K562 (cell line): ENCODE measurements around the gene MID1IP1. TPM values are rescaled to one million over a fixed set of nuclear protein-coding genes. Genes with fewer than 3 reads are reported as not detected.

Experiments used
- CC2D1A ChIP-seq: fragments of 450-650 bp; IDR thresholded peaks from 2 replicates; pipeline ENCODE4 v1.6.1; 2017; ENCODE audit warnings: mild to moderate bottlenecking
- CHD2 ChIP-seq: IDR thresholded peaks from 2 replicates; pipeline ENCODE4 v1.6.1; 2011; ENCODE audit warnings: low read depth, low read length
- FOXP1 ChIP-seq: sonication (generic); formaldehyde crosslinking; IDR thresholded peaks from 2 replicates; pipeline ENCODE4 v1.8.0; 2022; ENCODE audit warnings: mild to moderate bottlenecking, missing genetic modification reagents
- HNRNPLL ChIP-seq: fragments of 200-400 bp; formaldehyde crosslinking; IDR thresholded peaks from 2 replicates; pipeline ENCODE4 v1.6.1; 2017; ENCODE audit warnings: low read length, low read depth, mild to moderate bottlenecking; ENCODE audit not compliant: poor library complexity, severe bottlenecking
- KLF16 ChIP-seq: IDR thresholded peaks from 2 replicates; pipeline ENCODE4 v1.6.1; 2016; ENCODE audit warnings: antibody characterized with exemption
- MCM3 ChIP-seq: fragments of 450-650 bp; IDR thresholded peaks from 2 replicates; pipeline ENCODE4 v1.6.1; 2016
- NR2F6 ChIP-seq: fragments of 450-650 bp; formaldehyde crosslinking; IDR thresholded peaks from 2 replicates; pipeline ENCODE4 v1.4.0; 2020; ENCODE audit warnings: mild to moderate bottlenecking
- SIN3A ChIP-seq, 2 experiments: fragments of 150-350 bp in 1 of 2; IDR thresholded peaks; 2 replicates each; pipeline ENCODE4 v1.6.1; 2011 to 2016; ENCODE audit warnings: borderline replicate concordance in 2 of 2, low read depth in 2 of 2, low read length in 2 of 2, mild to moderate bottlenecking in 2 of 2, moderate library complexity in 2 of 2; ENCODE audit not compliant: control insufficient read depth in 1 of 2
- SRSF3 ChIP-seq: fragments of 200-400 bp; formaldehyde crosslinking; IDR thresholded peaks from 2 replicates; pipeline ENCODE4 v1.6.1; 2016; ENCODE audit warnings: mild to moderate bottlenecking, low read length, moderate library complexity; ENCODE audit not compliant: insufficient read depth
- STAG1 ChIP-seq: sonication (generic); formaldehyde crosslinking; IDR thresholded peaks from 2 replicates; pipeline ENCODE4 v1.5.0; 2020; ENCODE audit warnings: missing genetic modification reagents, borderline replicate concordance
- WHSC1 ChIP-seq: IDR thresholded peaks from one replicate; pipeline ENCODE4 v1.6.1; 2012; ENCODE audit warnings: low read length, control low read depth, inconsistent platforms
- ZNF143 ChIP-seq: sonication (generic); formaldehyde crosslinking; IDR thresholded peaks from 2 replicates; pipeline ENCODE4 v1.9.0; 2022; ENCODE audit warnings: mild to moderate bottlenecking, missing genetic modification reagents
- ZNF586 ChIP-seq: fragments of 450-650 bp; formaldehyde crosslinking; conservative IDR thresholded peaks from 2 replicates; pipeline ENCODE4 v1.4.0; 2020; ENCODE audit warnings: mild to moderate bottlenecking, moderate library complexity
- ZNF699 ChIP-seq: fragments of 250-450 bp; sonication (Bioruptor Pico); IDR thresholded peaks from 2 replicates; pipeline ENCODE4 v1.8.0; 2021; ENCODE audit warnings: mild to moderate bottlenecking, moderate library complexity; ENCODE audit not compliant: insufficient replicate concordance
- polyA plus RNA-seq, 8 experiments: library from polyadenylated mRNA; depleted of rRNA in 4 of 8; stranded (reverse) in 5 of 8; unstranded in 3 of 8; fragments of >200 nt; fragmentation: Nextera tagmentation in 2 of 8; fragmentation: Illumina TruSeq in 1 of 8; extraction: Ambion mirVana in 2 of 8; extraction: Trizol in 1 of 8; gene quantifications; 2 replicates each; pipeline versions ENCODE4 v1.2.1 to v1.2.3, GENCODE V29; 2011 to 2014; ENCODE audit warnings: inconsistent platforms in 1 of 8, missing spikeins in 1 of 8
- total RNA-seq, 7 experiments: library from RNA; depleted of rRNA in 6 of 7; stranded (reverse); fragments of >200 nt in 6 of 7; fragmentation: Illumina TruSeq in 2 of 7; extraction: Trizol in 2 of 7; gene quantifications; 2 replicates each; pipeline versions ENCODE4 v1.2.1 to v1.2.3, GENCODE V29; 2011 to 2021; ENCODE audit warnings: low replicate concordance in 1 of 7
- TF ChIP-seq, protein P1 (sequence below): IDR thresholded peaks from 3 replicates; pipeline ENCODE4 v1.6.1; 2011; ENCODE audit warnings: borderline replicate concordance, mild to moderate bottlenecking, moderate library complexity; ENCODE audit not compliant: insufficient read length; ENCODE audit errors: extremely low read depth
- TF ChIP-seq, protein P2 (sequence below): fragments of 250-450 bp; sonication (Bioruptor Pico); IDR thresholded peaks from 2 replicates; pipeline ENCODE4 v1.5.0; 2021; ENCODE audit warnings: mild to moderate bottlenecking, moderate library complexity
- TF ChIP-seq, protein P3 (sequence below): fragments of 450-650 bp; IDR thresholded peaks from 2 replicates; pipeline ENCODE4 v1.6.1; 2016; ENCODE audit warnings: missing biosample characterization, missing genetic modification characterization
- TF ChIP-seq, protein P4 (sequence below): fragments of 250-450 bp; sonication (Bioruptor Pico); IDR thresholded peaks from 2 replicates; pipeline ENCODE4 v1.4.0; 2020
- TF ChIP-seq, protein P5 (sequence below): fragments of 450-650 bp; IDR thresholded peaks from one replicate; pipeline ENCODE4 v1.6.1; 2018; ENCODE audit warnings: mild to moderate bottlenecking, moderate library complexity; ENCODE audit not compliant: partially characterized antibody

Gene MID1IP1
- total and polyA plus RNA-seq, 9 of the 15 experiments (the other 6 are each of a cell fraction or from before 2014, with no cell fraction given) = 0.51 to 102 (median 27.5) TPM

- TF ChIP-seq, protein P1, sequence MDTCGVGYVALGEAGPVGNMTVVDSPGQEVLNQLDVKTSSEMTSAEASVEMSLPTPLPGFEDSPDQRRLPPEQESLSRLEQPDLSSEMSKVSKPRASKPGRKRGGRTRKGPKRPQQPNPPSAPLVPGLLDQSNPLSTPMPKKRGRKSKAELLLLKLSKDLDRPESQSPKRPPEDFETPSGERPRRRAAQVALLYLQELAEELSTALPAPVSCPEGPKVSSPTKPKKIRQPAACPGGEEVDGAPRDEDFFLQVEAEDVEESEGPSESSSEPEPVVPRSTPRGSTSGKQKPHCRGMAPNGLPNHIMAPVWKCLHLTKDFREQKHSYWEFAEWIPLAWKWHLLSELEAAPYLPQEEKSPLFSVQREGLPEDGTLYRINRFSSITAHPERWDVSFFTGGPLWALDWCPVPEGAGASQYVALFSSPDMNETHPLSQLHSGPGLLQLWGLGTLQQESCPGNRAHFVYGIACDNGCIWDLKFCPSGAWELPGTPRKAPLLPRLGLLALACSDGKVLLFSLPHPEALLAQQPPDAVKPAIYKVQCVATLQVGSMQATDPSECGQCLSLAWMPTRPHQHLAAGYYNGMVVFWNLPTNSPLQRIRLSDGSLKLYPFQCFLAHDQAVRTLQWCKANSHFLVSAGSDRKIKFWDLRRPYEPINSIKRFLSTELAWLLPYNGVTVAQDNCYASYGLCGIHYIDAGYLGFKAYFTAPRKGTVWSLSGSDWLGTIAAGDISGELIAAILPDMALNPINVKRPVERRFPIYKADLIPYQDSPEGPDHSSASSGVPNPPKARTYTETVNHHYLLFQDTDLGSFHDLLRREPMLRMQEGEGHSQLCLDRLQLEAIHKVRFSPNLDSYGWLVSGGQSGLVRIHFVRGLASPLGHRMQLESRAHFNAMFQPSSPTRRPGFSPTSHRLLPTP = no peak
- no peak for TF ChIP-seq ZNF699 (CRISPR knock-in tag)
- no peak for TF ChIP-seq FOXP1
- TF ChIP-seq ZNF143 = no peak
- TF ChIP-seq MCM3 = no peak
- TF ChIP-seq, protein P2, sequence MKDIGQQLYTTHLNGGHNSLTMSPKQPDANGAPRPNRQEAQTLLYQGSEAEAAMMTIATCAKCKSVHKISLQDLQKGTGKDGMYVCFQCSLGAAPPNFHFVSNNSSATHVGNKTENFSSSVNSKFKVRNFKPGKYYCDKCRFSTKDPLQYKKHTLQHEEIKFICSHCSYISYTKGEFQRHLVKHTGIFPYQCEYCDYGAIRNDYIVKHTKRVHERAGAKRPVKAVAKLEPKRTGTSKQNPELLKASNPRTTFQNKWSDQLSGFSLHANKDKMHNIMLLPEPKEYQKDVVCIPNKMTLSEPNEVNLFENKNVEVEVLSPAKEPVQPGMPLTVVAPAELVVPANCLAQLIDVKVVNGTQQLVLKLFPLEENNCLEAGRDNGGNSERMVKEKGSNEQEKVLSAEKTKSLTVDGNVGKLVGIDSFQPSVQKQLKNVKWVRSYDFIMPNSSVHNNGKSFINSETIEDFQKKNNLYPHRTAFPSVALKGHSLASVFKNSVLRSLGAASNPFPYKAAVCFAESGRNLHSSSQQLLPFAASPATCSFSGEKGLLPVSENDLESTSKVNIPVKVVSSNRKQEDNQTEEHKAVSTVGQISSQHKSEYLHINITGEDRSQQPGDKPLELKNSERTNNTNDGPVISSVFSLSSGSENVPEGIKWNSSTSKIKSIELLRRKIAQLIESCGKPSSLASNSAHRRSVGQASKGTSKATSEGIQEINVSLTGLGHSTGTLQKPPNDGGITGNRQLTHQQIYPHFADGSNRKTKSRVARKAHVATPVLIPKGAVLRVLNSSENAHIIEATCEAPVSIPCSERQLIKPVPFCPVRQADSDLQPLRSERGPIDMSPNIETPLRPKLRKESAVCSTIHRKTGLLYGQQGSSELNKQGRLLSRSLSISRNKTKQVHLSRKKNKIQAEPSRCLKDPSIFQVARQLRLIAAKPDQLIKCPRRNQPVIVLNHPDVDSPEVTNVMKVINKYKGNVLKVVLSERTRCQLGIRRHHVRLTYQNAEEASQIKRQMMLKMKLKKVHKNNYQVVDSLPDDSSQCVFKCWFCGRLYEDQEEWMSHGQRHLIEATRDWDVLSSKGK (CRISPR knock-in tag) = no peak
- no peak for TF ChIP-seq ZNF586 (CRISPR knock-in tag)
- no peak for TF ChIP-seq STAG1
- no peak for TF ChIP-seq SRSF3
- TF ChIP-seq, protein P3, sequence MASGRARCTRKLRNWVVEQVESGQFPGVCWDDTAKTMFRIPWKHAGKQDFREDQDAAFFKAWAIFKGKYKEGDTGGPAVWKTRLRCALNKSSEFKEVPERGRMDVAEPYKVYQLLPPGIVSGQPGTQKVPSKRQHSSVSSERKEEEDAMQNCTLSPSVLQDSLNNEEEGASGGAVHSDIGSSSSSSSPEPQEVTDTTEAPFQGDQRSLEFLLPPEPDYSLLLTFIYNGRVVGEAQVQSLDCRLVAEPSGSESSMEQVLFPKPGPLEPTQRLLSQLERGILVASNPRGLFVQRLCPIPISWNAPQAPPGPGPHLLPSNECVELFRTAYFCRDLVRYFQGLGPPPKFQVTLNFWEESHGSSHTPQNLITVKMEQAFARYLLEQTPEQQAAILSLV (tag) = peak; percentile 37; the same call in 1 of the 2 replicates
- TF ChIP-seq, protein P4, sequence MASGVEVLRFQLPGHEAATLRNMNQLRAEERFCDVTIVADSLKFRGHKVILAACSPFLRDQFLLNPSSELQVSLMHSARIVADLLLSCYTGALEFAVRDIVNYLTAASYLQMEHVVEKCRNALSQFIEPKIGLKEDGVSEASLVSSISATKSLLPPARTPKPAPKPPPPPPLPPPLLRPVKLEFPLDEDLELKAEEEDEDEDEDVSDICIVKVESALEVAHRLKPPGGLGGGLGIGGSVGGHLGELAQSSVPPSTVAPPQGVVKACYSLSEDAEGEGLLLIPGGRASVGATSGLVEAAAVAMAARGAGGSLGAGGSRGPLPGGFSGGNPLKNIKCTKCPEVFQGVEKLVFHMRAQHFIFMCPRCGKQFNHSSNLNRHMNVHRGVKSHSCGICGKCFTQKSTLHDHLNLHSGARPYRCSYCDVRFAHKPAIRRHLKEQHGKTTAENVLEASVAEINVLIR = peak; percentile 48
- TF ChIP-seq HNRNPLL = no peak
- TF ChIP-seq SIN3A (IDR thresholded peaks at IDR 0.05; ENCODE audit: borderline replicate concordance in 2 of 2, control insufficient read depth in 1 of 2, low read depth in 2 of 2, low read length in 2 of 2) = no peak
- TF ChIP-seq, protein P5, sequence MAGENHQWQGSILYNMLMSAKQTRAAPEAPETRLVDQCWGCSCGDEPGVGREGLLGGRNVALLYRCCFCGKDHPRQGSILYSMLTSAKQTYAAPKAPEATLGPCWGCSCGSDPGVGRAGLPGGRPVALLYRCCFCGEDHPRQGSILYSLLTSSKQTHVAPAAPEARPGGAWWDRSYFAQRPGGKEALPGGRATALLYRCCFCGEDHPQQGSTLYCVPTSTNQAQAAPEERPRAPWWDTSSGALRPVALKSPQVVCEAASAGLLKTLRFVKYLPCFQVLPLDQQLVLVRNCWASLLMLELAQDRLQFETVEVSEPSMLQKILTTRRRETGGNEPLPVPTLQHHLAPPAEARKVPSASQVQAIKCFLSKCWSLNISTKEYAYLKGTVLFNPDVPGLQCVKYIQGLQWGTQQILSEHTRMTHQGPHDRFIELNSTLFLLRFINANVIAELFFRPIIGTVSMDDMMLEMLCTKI = no peak
- TF ChIP-seq KLF16 = no peak
- no peak for TF ChIP-seq WHSC1
- TF ChIP-seq CC2D1A = no peak
- no peak for TF ChIP-seq NR2F6 (CRISPR knock-in tag)
- TF ChIP-seq CHD2 = no peak
Observed at GRCh38 chrX:38819163-38819562, 17.9 kb downstream of the MID1IP1 start (continued).
